GM19025 (cell line): ENCODE data around the gene PAK6.

ENCODE experiments used
- ATAC-seq: cut with Tn5 transposase; IDR thresholded peaks from one replicate; pipeline ENCODE4 v1.9.1; 2021; ENCODE audit warnings: mild to moderate bottlenecking, low read depth, moderate library complexity; ENCODE audit not compliant: unreplicated experiment

PAK6 gene

GRCh38 chr15:40238532-40239403 is at the start of gene PAK6:
Gene PAK6, plus strand, starts transcription at chr15:40239063. Its CDS starts 25,723 bp downstream, at chr15:40264786.
- no peak for ATAC-seq

- ATAC-seq, result no peak
Observed at GRCh38 chr15:40190591-40190990, 48.3 kb upstream of the PAK6 start.

GRCh38 chr15:40192942-40193341 is 45.9 kb upstream of the PAK6 start:
- no peak for ATAC-seq

GRCh38 chr15:40197434-40197833 is 41.4 kb upstream of the PAK6 start:
- ATAC-seq, result no peak

- ATAC-seq, result no peak
Observed at GRCh38 chr15:40198355-40199085, 40.3 kb upstream of the PAK6 start.

GRCh38 chr15:40204100-40204499 is 34.8 kb upstream of the PAK6 start:
- ATAC-seq, result no peak

- ATAC-seq, result no peak
Observed at GRCh38 chr15:40217166-40217824, 21.6 kb upstream of the PAK6 start.

GRCh38 chr15:40219801-40220200 is 19.1 kb upstream of the PAK6 start:
- no peak for ATAC-seq

GRCh38 chr15:40222131-40222530 is 16.7 kb upstream of the PAK6 start:
- no peak for ATAC-seq

GRCh38 chr15:40226736-40227135 is 12.1 kb upstream of the PAK6 start:
- no peak for ATAC-seq

GRCh38 chr15:40229316-40229715 is 9.5 kb upstream of the PAK6 start:
- no peak for ATAC-seq

GRCh38 chr15:40229956-40230355 is 8.9 kb upstream of the PAK6 start:
- ATAC-seq, result no peak

GRCh38 chr15:40232625-40233070 is 6.2 kb upstream of the PAK6 start:
- ATAC-seq, result no peak

GRCh38 chr15:40233727-40234577 is 4.9 kb upstream of the PAK6 start:
- no peak for ATAC-seq

GRCh38 chr15:40234783-40235182 is 4.1 kb upstream of the PAK6 start:
- no peak for ATAC-seq

GRCh38 chr15:40235201-40235885 is 3.5 kb upstream of the PAK6 start:
- no peak for ATAC-seq

- ATAC-seq, result no peak
Observed at GRCh38 chr15:40239404-40239692, 485 bp downstream of the PAK6 start.

- ATAC-seq, result no peak
Observed at GRCh38 chr15:40239693-40240618, 1.1 kb downstream of the PAK6 start.
